Esophagus muscularis mucosa (tissue), 4 donors: ENCODE results near the gene SYNRG.

Experiments
- CTCF ChIP-seq, 3 experiments: fragments of 200-600 bp in 2 of 3; fragments of 450-650 bp in 1 of 3; sonication (generic) in 2 of 3; IDR thresholded peaks; one replicate each; pipeline ENCODE4 v1.5.1; 2017 to 2019; ENCODE audit warnings: antibody characterized with exemption in 3 of 3, mild to moderate bottlenecking in 2 of 3, moderate library complexity in 1 of 3
- EP300 ChIP-seq: sonication (generic); formaldehyde crosslinking; IDR thresholded peaks from one replicate; pipeline ENCODE4 v1.6.1; 2017; ENCODE audit warnings: antibody characterized with exemption
- POLR2A ChIP-seq: fragments of 450-650 bp; IDR thresholded peaks from one replicate; pipeline ENCODE4 v1.6.1; 2017; ENCODE audit warnings: antibody characterized with exemption, moderate library complexity, mild to moderate bottlenecking, low read depth
- POLR2AphosphoS5 ChIP-seq, 2 donors: sonication (generic); formaldehyde crosslinking; IDR thresholded peaks; one replicate each; pipeline ENCODE4 v1.6.1; 2017; ENCODE audit warnings: antibody characterized with exemption in 2 of 2

GRCh38 chr17:37657202-37657601 is 48.0 kb upstream of the SYNRG start:
- TF ChIP-seq CTCF (IDR thresholded peaks at IDR 0.05), result no peak
- no peak for TF ChIP-seq POLR2A
- no peak for TF ChIP-seq POLR2AphosphoS5 (IDR thresholded peaks at IDR 0.05)
- TF ChIP-seq EP300, result no peak
